22Rv1 (cell line): ENCODE data around the gene PROB1.

ENCODE experiments used
- ZFX ChIP-seq: fragments of 450-650 bp; IDR thresholded peaks from 2 replicates; pipeline ENCODE4 v1.6.1; 2017; ENCODE audit warnings: antibody characterized with exemption, borderline replicate concordance
- TF ChIP-seq, protein P1 (sequence below): fragments of 450-650 bp; IDR thresholded peaks from 2 replicates; pipeline ENCODE4 v1.5.1; 2017; ENCODE audit warnings: mild to moderate bottlenecking

DNA sequence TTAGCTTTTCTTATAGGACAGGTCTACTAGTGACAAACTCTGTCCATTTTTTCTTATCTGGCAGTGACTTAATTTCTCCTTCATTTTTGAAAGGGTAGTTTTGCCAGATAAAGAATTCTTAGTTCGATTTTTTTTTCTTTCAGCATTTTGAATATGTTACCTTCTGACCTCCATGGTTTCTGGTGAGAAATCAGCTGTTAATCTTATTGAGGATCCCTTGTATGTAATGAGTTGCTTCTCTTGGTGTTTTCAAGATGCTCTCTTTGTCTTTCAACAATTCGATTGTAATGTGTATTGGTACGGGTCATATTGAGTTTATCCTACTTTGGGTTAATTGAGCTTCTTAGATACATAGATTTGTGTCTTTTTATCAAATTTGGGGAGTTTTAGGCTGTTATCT, 40.7 kb downstream of the PROB1 start:
- TF ChIP-seq, protein P1, sequence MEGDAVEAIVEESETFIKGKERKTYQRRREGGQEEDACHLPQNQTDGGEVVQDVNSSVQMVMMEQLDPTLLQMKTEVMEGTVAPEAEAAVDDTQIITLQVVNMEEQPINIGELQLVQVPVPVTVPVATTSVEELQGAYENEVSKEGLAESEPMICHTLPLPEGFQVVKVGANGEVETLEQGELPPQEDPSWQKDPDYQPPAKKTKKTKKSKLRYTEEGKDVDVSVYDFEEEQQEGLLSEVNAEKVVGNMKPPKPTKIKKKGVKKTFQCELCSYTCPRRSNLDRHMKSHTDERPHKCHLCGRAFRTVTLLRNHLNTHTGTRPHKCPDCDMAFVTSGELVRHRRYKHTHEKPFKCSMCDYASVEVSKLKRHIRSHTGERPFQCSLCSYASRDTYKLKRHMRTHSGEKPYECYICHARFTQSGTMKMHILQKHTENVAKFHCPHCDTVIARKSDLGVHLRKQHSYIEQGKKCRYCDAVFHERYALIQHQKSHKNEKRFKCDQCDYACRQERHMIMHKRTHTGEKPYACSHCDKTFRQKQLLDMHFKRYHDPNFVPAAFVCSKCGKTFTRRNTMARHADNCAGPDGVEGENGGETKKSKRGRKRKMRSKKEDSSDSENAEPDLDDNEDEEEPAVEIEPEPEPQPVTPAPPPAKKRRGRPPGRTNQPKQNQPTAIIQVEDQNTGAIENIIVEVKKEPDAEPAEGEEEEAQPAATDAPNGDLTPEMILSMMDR, result no peak
- no peak for TF ChIP-seq ZFX
